ENCODE results near the gene PHF12. TPM values are rescaled to one million over a fixed set of nuclear protein-coding genes. Genes with fewer than 3 reads are reported as not detected.

PHF12 gene
- total RNA-seq, 4 donors from 2014 or later, result 27.8 to 44.5 (median 36.7) TPM

DNA sequence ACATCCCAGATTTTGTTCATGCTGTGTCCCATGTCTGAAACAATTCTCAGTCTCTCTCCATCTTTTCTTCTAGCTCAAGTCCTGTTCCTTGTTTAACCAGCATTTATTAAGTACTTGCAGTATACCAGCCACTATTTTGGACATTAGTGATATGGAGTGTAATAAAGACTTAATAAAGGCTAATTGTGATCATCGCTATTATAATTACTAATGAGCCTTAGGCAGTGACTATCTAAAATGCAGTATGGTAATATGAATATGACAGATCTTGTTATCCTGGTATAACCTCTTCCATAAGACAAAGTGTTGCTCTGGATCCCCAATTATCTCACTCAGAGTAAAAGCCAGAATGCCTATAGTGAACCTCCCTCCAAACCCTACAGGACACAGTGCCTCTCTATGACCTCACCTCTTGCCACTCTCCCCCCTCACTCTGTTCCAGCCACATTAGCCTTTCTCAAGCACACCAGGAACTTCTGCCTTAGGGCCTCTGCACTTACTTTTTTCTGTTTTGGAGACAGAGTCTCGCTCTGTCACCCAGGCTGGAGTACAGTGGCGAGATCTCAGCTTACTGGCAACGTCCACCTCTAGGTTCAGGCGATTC lies 52.0 kb downstream of the PHF12 start:
- TF ChIP-seq POLR2A (IDR thresholded peaks at IDR 0.05; ENCODE audit: low read depth) (no peak), POLR2AphosphoS5 (IDR thresholded peaks at IDR 0.05) (no peak)
- TF ChIP-seq, protein P1, sequence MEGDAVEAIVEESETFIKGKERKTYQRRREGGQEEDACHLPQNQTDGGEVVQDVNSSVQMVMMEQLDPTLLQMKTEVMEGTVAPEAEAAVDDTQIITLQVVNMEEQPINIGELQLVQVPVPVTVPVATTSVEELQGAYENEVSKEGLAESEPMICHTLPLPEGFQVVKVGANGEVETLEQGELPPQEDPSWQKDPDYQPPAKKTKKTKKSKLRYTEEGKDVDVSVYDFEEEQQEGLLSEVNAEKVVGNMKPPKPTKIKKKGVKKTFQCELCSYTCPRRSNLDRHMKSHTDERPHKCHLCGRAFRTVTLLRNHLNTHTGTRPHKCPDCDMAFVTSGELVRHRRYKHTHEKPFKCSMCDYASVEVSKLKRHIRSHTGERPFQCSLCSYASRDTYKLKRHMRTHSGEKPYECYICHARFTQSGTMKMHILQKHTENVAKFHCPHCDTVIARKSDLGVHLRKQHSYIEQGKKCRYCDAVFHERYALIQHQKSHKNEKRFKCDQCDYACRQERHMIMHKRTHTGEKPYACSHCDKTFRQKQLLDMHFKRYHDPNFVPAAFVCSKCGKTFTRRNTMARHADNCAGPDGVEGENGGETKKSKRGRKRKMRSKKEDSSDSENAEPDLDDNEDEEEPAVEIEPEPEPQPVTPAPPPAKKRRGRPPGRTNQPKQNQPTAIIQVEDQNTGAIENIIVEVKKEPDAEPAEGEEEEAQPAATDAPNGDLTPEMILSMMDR (IDR thresholded peaks at IDR 0.05), result no peak
- no peak overlapping the region for H3K4me3 ChIP-seq
- no peaks in the 10 kb centered on the region for H3K9me3 ChIP-seq
- H3K36me3 ChIP-seq, result no peaks in the 10 kb centered on the region
- no peak for DNase-seq (ENCODE audit: extremely low spot score)
- H3K4me1 ChIP-seq, result peaks cover 31 to 63% (median 49%) of the 10 kb centered on the region in 4 donors
- H3K27me3 ChIP-seq, result peaks cover 0 to 5% (median 0%) of the 10 kb centered on the region in 4 donors
- intact Hi-C loops (cut with DNase I), result loop anchor here (5.0 to 10.0 kb wide), 2 partner anchors 45 to 142 kb away; no protein-coding TSS in a partner anchor
- H3K27ac ChIP-seq (replicated peaks in 1 of 4), result peak overlapping the region in 1 of 4 donors; percentile 96
- WGBS, result 96% methylated on average over 5 of the region's 5 CpGs

DNA sequence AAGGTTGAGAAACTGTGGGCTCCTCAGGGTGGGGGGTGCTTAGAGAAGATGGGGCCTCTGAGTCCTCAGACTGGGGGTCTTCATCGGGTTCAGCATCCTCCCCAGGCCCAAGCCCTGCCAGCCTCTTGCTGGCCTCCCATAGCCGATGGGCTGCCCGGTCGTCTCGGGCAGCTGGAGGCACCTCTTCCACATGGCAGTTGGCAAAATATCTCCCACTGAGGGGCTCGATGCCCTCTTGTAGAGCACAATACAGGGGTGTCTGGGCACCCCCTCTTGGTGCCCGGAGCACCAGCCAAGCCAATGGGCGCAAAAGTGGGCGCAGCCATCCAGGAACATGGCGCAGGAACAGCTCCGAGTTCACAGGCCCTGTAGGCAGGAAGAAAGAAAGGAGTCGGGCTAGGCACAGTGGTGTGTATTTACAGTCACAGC lies 52.8 kb downstream of the PHF12 start:
- peaks cover 39 to 68% (median 52%) of the 10 kb centered on the region in 4 donors for H3K4me1 ChIP-seq
- TF ChIP-seq POLR2AphosphoS5 (IDR thresholded peaks at IDR 0.05) (no peak), POLR2A (IDR thresholded peaks at IDR 0.05; ENCODE audit: low read depth) (no peak), EP300 (IDR thresholded peaks at IDR 0.05) (no peak)
- TF ChIP-seq, protein P1 (IDR thresholded peaks at IDR 0.05), result no peak
- H3K36me3 ChIP-seq, result no peaks in the 10 kb centered on the region
- H3K27ac ChIP-seq (replicated peaks in 1 of 4), result peak overlapping the region; percentile 85 to 97 (median 94)
- no peak overlapping the region for H3K4me3 ChIP-seq
- H3K27me3 ChIP-seq, result peaks cover 0 to 5% (median 0%) of the 10 kb centered on the region in 4 donors
- H3K9me3 ChIP-seq, result no peaks in the 10 kb centered on the region
- intact Hi-C loops (cut with DNase I), result loop anchor here (5.0 to 10.0 kb wide), 2 partner anchors 46 to 141 kb away; no protein-coding TSS in a partner anchor
- no peak for DNase-seq (ENCODE audit: extremely low spot score)
- WGBS, result 81% methylated on average over 8 of the region's 12 CpGs

DNA sequence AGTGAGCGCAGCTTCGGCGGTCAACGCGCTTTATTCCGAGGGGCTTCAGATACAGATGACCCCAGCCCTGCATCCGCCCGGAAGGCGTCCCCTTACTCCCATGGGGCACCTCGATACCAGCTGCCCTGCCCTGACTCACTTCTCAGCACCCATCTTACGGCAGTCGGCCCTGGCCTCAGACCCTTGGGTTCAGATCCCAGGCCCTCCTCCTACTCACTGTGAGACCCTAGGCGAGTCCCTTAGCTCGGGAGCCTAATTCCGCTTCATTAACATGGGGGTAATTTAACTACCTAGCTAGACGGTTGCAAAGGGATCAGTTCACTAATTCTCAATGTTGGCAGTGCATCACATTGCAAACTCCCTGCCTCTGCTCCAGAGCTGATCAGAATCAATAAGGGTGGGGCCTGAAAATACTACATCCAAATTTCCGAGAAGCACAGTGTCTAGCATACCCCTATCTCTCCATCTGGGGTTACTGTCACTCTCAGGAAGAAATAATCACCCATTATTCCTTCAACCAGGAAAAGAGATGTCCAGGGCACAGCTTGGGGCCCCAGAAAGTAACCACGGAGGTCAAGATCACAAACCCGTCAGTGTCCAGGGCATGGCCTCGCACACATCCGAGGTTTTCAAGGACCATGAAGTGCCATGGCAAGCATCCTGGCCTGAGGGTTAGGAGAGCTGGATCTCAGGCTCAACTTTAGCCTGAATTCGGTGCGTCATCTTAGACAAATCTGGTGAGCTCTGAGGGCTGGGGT lies 53.4 kb downstream of the PHF12 start:
- 17% methylated on average over 9 of the region's 23 CpGs for WGBS
- H3K4me3 ChIP-seq, result peak overlapping the region; percentile 78 to 94 (median 90)
- peak overlapping the region; percentile 85 to 97 (median 94) for H3K27ac ChIP-seq (replicated peaks in 1 of 4)
- peaks cover 0 to 5% (median 0%) of the 10 kb centered on the region in 4 donors for H3K27me3 ChIP-seq
- no peaks in the 10 kb centered on the region for H3K9me3 ChIP-seq
- TF ChIP-seq EP300 (IDR thresholded peaks at IDR 0.05) (no peak), POLR2AphosphoS5 (IDR thresholded peaks at IDR 0.05) (no peak), POLR2A (IDR thresholded peaks at IDR 0.05; ENCODE audit: low read depth) (no peak)
- TF ChIP-seq, protein P1 (IDR thresholded peaks at IDR 0.05), result no peak
- H3K36me3 ChIP-seq, result no peaks in the 10 kb centered on the region
- intact Hi-C loops (cut with DNase I), result loop anchor here (5.0 to 10.0 kb wide), 2 partner anchors 47 to 141 kb away; no protein-coding TSS in a partner anchor
- H3K4me1 ChIP-seq, result peaks cover 39 to 68% (median 52%) of the 10 kb centered on the region in 4 donors
- no peak for DNase-seq (ENCODE audit: extremely low spot score)

DNA sequence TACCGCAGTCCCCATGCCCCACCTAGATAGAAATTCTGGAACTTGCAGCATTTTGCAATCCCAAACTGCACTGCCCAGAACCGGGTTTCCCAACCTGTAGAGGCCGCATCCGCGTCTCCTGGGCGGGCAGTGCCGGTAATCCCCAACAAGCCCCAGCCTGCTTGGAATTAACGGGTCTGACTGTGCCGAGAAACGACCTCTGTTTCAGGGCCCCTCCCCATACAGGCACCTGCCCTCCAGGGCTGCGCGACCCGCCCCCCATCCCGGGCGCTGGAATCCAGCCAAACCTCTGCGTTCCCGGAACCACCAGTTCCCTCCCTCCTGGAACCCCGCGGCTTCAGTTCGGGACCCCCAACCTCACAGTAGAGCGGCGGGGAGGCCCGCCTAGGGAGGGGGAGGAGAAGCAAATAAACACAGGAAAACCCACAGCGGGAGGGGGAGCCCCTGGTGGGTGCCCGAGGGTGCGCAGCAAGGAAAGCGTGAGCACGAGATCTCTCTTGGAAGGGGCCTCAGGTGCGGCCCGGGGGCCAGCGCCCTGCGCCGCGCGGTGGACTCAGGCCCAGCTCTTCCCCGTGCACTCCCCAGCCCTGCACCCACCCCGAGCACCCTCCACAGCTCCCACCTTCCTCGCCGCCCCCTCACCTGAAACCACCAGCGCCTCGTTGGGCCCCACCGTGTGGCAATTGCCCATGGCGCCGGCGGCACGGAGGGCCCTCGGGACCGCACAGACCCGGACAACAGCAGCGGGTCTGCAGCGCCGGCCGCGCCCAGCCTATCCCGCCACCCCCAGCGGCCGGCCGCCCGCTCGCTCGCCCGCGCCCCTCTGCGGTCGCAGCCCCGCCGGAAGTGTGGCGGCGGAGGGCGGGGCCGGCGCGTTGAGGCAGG lies 54.2 kb downstream of the PHF12 start, which contains the start of gene FLOT2:
Gene FLOT2 (minus strand): TSS at position 850 of the 885 bp plus-strand sequence. CDS start 159 bp downstream, at position 691.
- WGBS, result under 1% methylated on average over 33 of the region's 73 CpGs

More for the DNA sequence above, 54.2 kb downstream of the PHF12 start, which contains the start of gene FLOT2:
- no peaks in the 10 kb centered on the region for H3K9me3 ChIP-seq
- TF ChIP-seq POLR2AphosphoS5 (IDR thresholded peaks at IDR 0.05), result peak; percentile 44 to 69
- TF ChIP-seq POLR2A (IDR thresholded peaks at IDR 0.05; ENCODE audit: low read depth), result peak; percentile 9
- peak; percentile 84 for TF ChIP-seq EP300 (IDR thresholded peaks at IDR 0.05)
- TF ChIP-seq, protein P1 (IDR thresholded peaks at IDR 0.05), result peak; percentile 14 to 24 (median 18)
- H3K4me3 ChIP-seq, result peak within 1 kb of the TSS; percentile 78 to 94 (median 90)
- no peaks in the 10 kb centered on the region for H3K27me3 ChIP-seq
- H3K36me3 ChIP-seq, result no peaks in the 10 kb centered on the region
- peak; percentile 93 for DNase-seq (ENCODE audit: extremely low spot score)
- H3K4me1 ChIP-seq, result peaks cover 45 to 69% (median 57%) of the 10 kb centered on the region in 4 donors
- intact Hi-C loops (cut with DNase I), result loop anchor here (5.0 to 10.0 kb wide), 2 partner anchors 48 to 140 kb away; no protein-coding TSS in a partner anchor
- H3K27ac ChIP-seq (replicated peaks in 1 of 4), result peak within 1 kb of the TSS; percentile 85 to 97 (median 94)
